OCI-M1 (cell line): ENCODE results near the gene MAP3K10.
"Not testable (repeated sequence)": the region's sequence is repeated elsewhere in the genome, so short reads cannot be mapped to it uniquely, and the experiment has no call there.

Source experiments
- DNase-seq: peaks from one replicate; lab custom pipeline; 2025; lab: John Stamatoyannopoulos, UW

The MAP3K10 gene

GRCh38 chr19:40217027-40217810, 26.0 kb downstream of the MAP3K10 start:
- DNase-seq: no peak

GRCh38 chr19:40217934-40218890, 27.0 kb downstream of the MAP3K10 start, which contains the start of gene TTC9B:
Gene TTC9B, minus strand, starts transcription at chr19:40218384. Its CDS starts 3 bp downstream, at chr19:40218381.
- DNase-seq: no peak

- DNase-seq: not testable (repeated sequence)
These were observed 27.8 kb downstream of the MAP3K10 start for GRCh38 chr19:40219029-40219428.

- peak; percentile 60 for DNase-seq
These were observed 28.6 kb downstream of the MAP3K10 start for GRCh38 chr19:40219721-40220276.

DNA sequence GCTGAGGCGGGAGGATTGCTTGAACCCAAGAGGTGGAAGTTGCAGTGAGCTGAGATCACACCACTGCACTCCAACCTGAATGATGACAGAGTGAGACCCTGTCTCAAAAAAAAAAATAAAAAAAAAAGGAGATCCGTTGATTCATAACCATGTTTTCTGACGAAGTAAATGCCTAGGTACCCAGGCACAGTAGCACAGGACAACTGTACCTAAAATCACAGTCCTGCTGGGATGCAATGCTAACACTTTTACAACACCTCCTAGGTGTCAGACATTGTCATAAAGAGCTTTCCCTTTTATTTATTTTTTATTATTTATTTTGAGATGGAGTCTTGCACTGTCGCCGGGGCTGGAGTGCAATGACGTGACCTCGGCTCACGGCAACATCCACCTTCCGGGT, 29.4 kb downstream of the MAP3K10 start:
- no peak for DNase-seq

- DNase-seq: peak; percentile 95
These were observed 30.8 kb downstream of the MAP3K10 start for GRCh38 chr19:40221858-40222619.

GRCh38 chr19:40223135-40223822, 32.1 kb downstream of the MAP3K10 start:
- DNase-seq: no peak

- no peak for DNase-seq
These were observed 33.3 kb downstream of the MAP3K10 start for GRCh38 chr19:40224342-40225150.

DNA sequence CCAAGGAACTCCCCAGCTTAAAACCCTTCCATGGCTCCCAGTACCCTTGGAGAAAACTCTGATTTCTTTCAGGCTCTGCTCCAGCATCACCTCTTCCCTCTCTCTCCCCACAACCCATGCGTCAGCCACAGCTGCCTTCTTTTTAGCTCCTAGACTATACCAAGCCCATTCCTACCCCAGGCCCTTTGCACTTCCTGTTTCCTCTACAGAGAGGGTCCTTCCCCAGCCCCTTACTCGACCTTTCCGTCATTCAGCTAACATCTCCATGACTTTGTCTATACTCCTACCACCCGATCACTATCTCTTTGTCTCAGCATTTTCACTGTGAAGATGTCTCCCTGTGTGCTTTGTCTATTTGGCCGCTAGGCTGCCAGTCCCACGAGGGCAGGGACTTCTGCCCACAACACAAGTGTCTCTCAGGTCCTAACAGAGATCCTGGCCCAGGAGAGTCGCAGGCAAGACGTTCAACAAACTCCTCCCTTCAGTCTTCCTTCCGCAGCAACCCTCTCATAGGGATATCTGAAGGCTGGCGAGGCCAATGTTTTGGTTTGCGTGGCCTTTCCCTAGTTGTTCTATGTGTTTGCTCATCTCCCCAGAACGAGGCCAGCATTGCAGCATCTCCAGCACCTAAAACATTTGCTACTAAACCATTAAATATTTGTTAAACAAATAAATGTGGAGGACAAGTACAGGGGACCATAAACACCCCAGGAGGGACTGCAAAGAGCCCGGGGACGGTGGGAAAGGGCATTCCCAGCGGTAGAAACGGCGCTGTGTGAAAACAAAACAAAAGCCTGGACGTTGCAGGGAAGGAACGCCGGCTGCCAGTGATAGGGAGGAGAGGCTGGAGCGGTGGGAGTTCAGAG, 34.4 kb downstream of the MAP3K10 start:
- DNase-seq: no peak

- DNase-seq: no peak
These were observed 37.1 kb downstream of the MAP3K10 start for GRCh38 chr19:40228346-40228745.

DNA sequence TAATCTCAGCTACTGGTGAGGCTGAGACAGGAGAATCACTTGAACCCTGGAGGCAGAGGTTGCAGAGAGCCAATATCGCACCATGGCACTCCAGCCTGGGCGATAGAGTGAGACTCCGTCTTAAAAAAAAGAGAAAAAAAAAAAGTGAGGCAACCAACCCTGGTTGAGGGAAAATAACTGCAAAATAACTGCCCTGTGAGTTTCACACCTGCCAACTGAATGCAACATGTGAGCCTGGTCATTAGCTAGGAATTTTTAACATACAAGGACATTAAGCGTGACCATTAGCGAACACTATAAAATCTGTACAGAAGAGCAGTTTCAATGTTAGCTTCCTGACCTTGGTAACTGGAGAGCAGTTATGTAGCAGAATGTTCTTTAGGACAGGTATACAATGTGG, 37.6 kb downstream of the MAP3K10 start:
- no peak for DNase-seq

DNA sequence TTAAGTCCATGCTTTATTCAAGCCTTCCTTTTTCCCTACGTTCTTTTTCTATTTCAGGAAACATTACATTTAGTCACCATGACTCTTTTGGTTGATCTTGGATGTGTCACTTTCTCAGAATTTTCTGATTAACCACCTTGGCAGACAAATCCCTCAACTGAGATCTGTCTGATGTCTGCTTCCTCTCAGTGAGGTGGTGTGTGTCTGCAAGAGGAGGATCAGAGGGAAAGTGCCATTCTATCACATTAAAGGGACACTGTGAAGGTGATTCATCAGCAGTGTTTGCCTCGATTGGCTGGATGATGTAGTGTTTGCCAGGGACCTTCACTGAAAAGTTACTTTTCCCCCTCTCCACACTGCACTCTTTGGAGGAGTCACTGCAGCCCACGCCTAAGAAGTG, 38.3 kb downstream of the MAP3K10 start:
- DNase-seq: no peak

- DNase-seq: no peak
These were observed 38.7 kb downstream of the MAP3K10 start for GRCh38 chr19:40229926-40230417.

DNA sequence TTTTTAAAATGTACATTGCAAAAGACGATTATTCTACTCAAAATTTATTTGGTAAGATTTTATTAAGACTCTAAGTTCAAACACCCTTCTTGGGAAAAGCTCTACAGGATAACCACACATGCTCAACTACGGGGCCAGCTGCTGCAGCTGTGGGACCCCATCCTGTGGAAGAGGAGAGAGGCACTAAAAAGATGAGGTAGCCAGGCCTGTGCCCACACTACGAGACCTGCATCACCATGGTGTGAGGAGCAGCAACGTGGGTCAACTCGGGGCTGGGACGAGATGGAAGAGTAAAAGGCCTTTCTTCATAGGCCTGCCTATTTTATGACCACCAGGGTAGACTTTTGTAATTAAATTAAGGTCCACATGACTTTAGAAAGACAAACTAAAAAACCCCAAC, 39.8 kb downstream of the MAP3K10 start:
- no peak for DNase-seq

- no peak for DNase-seq
These were observed 40.6 kb downstream of the MAP3K10 start for GRCh38 chr19:40231544-40232424.

DNA sequence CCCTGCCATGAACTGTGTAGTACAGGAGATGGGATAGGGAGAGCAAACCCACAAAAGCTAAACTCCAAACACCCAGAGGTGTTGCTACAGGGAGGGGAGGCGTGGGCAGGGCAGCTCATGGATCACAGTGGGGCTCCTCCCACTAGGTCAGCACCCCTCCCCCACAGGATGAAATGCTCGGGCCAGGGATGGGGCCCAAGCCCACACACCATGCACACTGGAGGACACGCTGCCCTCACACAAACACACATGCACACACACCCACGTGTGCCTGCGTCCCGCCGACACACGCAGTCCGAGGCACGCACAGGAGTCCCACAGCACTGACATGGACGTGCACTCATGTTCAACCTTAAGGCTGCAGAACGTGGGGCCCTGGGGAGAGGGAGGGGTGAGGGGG, 41.3 kb downstream of the MAP3K10 start:
- no peak for DNase-seq

DNA sequence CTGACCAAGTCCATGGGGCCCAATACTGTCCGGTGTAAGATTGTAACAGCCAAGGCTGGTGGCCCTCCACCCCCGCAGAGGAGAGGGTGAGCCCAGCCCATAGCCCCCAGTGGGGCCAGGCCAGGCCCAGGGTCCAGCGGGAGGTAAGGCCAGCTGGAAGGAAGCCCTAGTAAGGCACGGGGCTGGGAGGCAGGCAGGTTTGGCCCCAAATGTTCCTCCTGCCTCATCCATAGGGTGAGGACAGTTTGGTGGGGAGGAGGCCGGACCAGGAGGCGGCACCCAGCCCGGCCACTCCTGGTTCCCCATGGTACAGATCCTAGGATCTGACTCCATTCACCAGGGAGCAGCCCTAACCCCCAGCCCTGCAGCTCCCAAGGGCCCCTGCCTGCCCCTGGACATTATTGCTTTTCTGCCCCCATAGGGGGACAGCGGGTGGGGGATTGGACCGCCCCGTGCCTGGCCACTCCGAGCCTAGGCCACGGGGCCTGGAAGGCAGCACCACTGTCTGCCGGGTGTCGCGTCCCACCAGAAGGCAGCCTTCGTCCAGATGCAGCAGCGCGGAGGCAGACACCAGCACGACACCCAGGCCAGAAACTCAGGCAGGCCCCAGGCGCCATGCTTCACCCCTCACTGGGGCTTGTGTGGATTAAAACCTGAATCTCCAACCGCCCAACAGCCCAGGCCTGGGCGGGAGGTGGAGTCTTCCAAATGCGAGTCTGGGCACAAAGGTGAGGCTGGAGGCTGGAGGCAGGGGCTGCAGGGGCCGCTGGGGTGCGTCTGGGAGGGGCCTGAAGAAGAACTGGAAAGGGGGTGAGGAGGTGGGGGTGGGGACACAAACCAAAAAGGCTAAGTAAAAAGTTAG, 42.0 kb downstream of the MAP3K10 start:
- no peak for DNase-seq
